Activated CD8-positive, alpha-beta T cell treated with anti-CD3 and anti-CD28 coated beads for 36 hours (primary cell): ENCODE measurements around the gene RYR2. TPM values are rescaled to one million over a fixed set of nuclear protein-coding genes. Genes with fewer than 3 reads are reported as not detected.

Experiments used
- ATAC-seq: fragments of 200-7000 bp; cut with Tn5 transposase; one replicate; pipeline ENCODE4 v1.10.0; 2021; ENCODE audit warnings: mild to moderate bottlenecking, moderate library complexity
- CTCF ChIA-PET: fragments of 350-600 bp; sonication (Branson Sonifier 250); formaldehyde crosslinking; loops from one replicate; lab custom pipeline; 2021; ENCODE audit warnings: antibody characterized with exemption; lab: Charles Lee
- POLR2A ChIA-PET: fragments of 350-600 bp; sonication (Branson Sonifier 250); formaldehyde crosslinking; loops from one replicate; lab custom pipeline; 2021; ENCODE audit warnings: antibody characterized with exemption; lab: Charles Lee
- DNase-seq: peaks from one replicate; pipeline ENCODE4 v3.0.0-alpha.2; 2020
- H3K27ac Mint-ChIP-seq: one replicate; pipeline ENCODE4 v1.8.0; 2021; ENCODE audit warnings: mild to moderate bottlenecking, mixed read lengths
- H3K27me3 Mint-ChIP-seq: one replicate; pipeline ENCODE4 v1.8.0; 2021; ENCODE audit warnings: mixed read lengths
- H3K36me3 Mint-ChIP-seq: one replicate; pipeline ENCODE4 v1.8.0; 2021; ENCODE audit warnings: low read depth, mixed read lengths
- H3K4me1 Mint-ChIP-seq: one replicate; pipeline ENCODE4 v1.8.0; 2021; ENCODE audit warnings: low read depth, mixed read lengths
- H3K4me3 Mint-ChIP-seq: one replicate; pipeline ENCODE4 v1.8.0; 2021; ENCODE audit warnings: mild to moderate bottlenecking, moderate library complexity, mixed read lengths
- H3K9me3 Mint-ChIP-seq: one replicate; pipeline ENCODE4 v1.8.0; 2021; ENCODE audit warnings: mixed read lengths
- CTCF ChIP-seq: fragments of 200-600 bp; IDR thresholded peaks from one replicate; pipeline ENCODE4 v1.8.0; 2022; ENCODE audit warnings: antibody characterized with exemption, mild to moderate bottlenecking
- intact Hi-C: fragments of 100-400 bp; cut with micrococcal nuclease; formaldehyde crosslinking; loops from one replicate; pipeline ENCODE4 v1.10.0; 2022
- total RNA-seq, 2 experiments: library from RNA; stranded (reverse); gene quantifications; one replicate each; pipeline ENCODE4 v1.2.3, GENCODE V29; 2021

Gene RYR2
- total RNA-seq, 2 experiments from 2014 or later, result 0.02 TPM

GRCh38 chr1:237316352-237316751 lies 274.4 kb downstream of the RYR2 start:
- Mint-ChIP-seq H3K4me1 (no peaks in the 10 kb centered on the region), H3K36me3 (no peaks in the 10 kb centered on the region), H3K27ac (no peak overlapping the region), H3K4me3 (no peak overlapping the region), H3K27me3 (peaks cover 3% of the 10 kb centered on the region), H3K9me3 (peaks cover 3% of the 10 kb centered on the region)
- intact Hi-C loops, result no loop called here
- ATAC-seq (no peak), DNase-seq (no peak)
- ChIA-PET POLR2A (no interaction called here), CTCF (no interaction called here)
- TF ChIP-seq CTCF, result no peak

- Mint-ChIP-seq H3K4me3 (no peak overlapping the region), H3K4me1 (no peaks in the 10 kb centered on the region), H3K9me3 (no peaks in the 10 kb centered on the region), H3K36me3 (no peaks in the 10 kb centered on the region), H3K27ac (no peak overlapping the region), H3K27me3 (peaks cover 2% of the 10 kb centered on the region)
- no peak for TF ChIP-seq CTCF
- intact Hi-C loops, result no loop called here
- ChIA-PET POLR2A (no interaction called here), CTCF (no interaction called here)
- no peak for ATAC-seq
- no peak for DNase-seq
Measured at GRCh38 chr1:237318748-237319147, 276.8 kb downstream of the RYR2 start.

GRCh38 chr1:237320890-237321289 lies 278.9 kb downstream of the RYR2 start:
- ChIA-PET CTCF (no interaction called here), POLR2A (interaction anchor here (0.7 kb wide), 1 partner anchor 20 kb away, joined by 4 read pairs; no protein-coding TSS in a partner anchor)
- DNase-seq (no peak), ATAC-seq (no peak)
- no peaks in the 10 kb centered on the region for H3K36me3 Mint-ChIP-seq
- intact Hi-C loops, result no loop called here
- no peaks in the 10 kb centered on the region for H3K4me1 Mint-ChIP-seq
- TF ChIP-seq CTCF, result no peak
- no peaks in the 10 kb centered on the region for H3K9me3 Mint-ChIP-seq
- H3K27me3 Mint-ChIP-seq, result peaks cover 2% of the 10 kb centered on the region
- no peak overlapping the region for H3K27ac Mint-ChIP-seq
- no peak overlapping the region for H3K4me3 Mint-ChIP-seq

- TF ChIP-seq CTCF, result no peak
- H3K4me3 Mint-ChIP-seq, result no peak overlapping the region
Measured at GRCh38 chr1:237324226-237324625, 282.2 kb downstream of the RYR2 start.

GRCh38 chr1:237327061-237327460 lies 285.1 kb downstream of the RYR2 start:
- no peak overlapping the region for H3K27ac Mint-ChIP-seq
- no peaks in the 10 kb centered on the region for H3K4me1 Mint-ChIP-seq
- intact Hi-C loops, result no loop called here
- no peak overlapping the region for H3K4me3 Mint-ChIP-seq
- ATAC-seq (no peak), DNase-seq (no peak)
- TF ChIP-seq CTCF, result no peak
- peaks cover 2% of the 10 kb centered on the region for H3K27me3 Mint-ChIP-seq
- no peaks in the 10 kb centered on the region for H3K36me3 Mint-ChIP-seq
- H3K9me3 Mint-ChIP-seq, result no peaks in the 10 kb centered on the region
- CTCF ChIA-PET, result no interaction called here
- POLR2A ChIA-PET, result no interaction called here

More at GRCh38 chr1:237324226-237324625, 282.2 kb downstream of the RYR2 start:
- no peak overlapping the region for H3K27ac Mint-ChIP-seq
- CTCF ChIA-PET, result no interaction called here
- POLR2A ChIA-PET, result no interaction called here
- H3K4me1 Mint-ChIP-seq, result no peaks in the 10 kb centered on the region
- DNase-seq (no peak), ATAC-seq (no peak)
- intact Hi-C loops, result no loop called here
- H3K9me3 Mint-ChIP-seq, result no peaks in the 10 kb centered on the region
- no peaks in the 10 kb centered on the region for H3K36me3 Mint-ChIP-seq
- H3K27me3 Mint-ChIP-seq, result peaks cover 3% of the 10 kb centered on the region
